Activated CD8-positive, alpha-beta T cell treated with anti-CD3 and anti-CD28 coated beads, Interleukin-2, amount 10 ng/mL, durations not matched to agents 7 days and 5 days (primary cell): ENCODE results near the gene TBC1D22A. TPM values are rescaled to one million over a fixed set of nuclear protein-coding genes. Genes with fewer than 3 reads are reported as not detected.
A peak's percentile ranks its signal among the peaks of the same experiment; 100 is the strongest.

Source experiments
- ATAC-seq: fragments of 150-1000 bp; cut with Tn5 transposase; one replicate; pipeline ENCODE4 v1.10.0; 2021; ENCODE audit warnings: moderate library complexity
- CTCF ChIA-PET: fragments of 350-600 bp; sonication (Branson Sonifier 250); formaldehyde crosslinking; loops from one replicate; lab custom pipeline; 2021; ENCODE audit warnings: antibody characterized with exemption; lab: Charles Lee
- POLR2A ChIA-PET: fragments of 350-600 bp; sonication (Branson Sonifier 250); formaldehyde crosslinking; loops from one replicate; lab custom pipeline; 2021; ENCODE audit warnings: antibody characterized with exemption; lab: Charles Lee
- DNase-seq: peaks from one replicate; pipeline ENCODE4 v3.0.0-alpha.2; 2020
- H3K27ac Mint-ChIP-seq: one replicate; pipeline ENCODE4 v1.8.0; 2021; ENCODE audit warnings: mild to moderate bottlenecking, mixed read lengths
- H3K27me3 Mint-ChIP-seq: one replicate; pipeline ENCODE4 v1.8.0; 2021; ENCODE audit warnings: low read depth, mixed read lengths
- H3K36me3 Mint-ChIP-seq: one replicate; pipeline ENCODE4 v1.8.0; 2021; ENCODE audit warnings: low read depth, mixed read lengths
- H3K4me1 Mint-ChIP-seq: one replicate; pipeline ENCODE4 v1.8.0; 2021; ENCODE audit warnings: low read depth, mixed read lengths
- H3K4me3 Mint-ChIP-seq: one replicate; pipeline ENCODE4 v1.8.0; 2021; ENCODE audit warnings: mild to moderate bottlenecking, mixed read lengths
- H3K9me3 Mint-ChIP-seq: one replicate; pipeline ENCODE4 v1.8.0; 2022; ENCODE audit warnings: mixed read lengths; ENCODE audit not compliant: insufficient read depth
- total RNA-seq, 2 experiments: library from RNA; stranded (reverse); gene quantifications; one replicate each; pipeline ENCODE4 v1.2.3, GENCODE V29; 2021

Gene TBC1D22A
- total RNA-seq, 2 experiments from 2014 or later: 34.1 to 38.7 TPM

DNA sequence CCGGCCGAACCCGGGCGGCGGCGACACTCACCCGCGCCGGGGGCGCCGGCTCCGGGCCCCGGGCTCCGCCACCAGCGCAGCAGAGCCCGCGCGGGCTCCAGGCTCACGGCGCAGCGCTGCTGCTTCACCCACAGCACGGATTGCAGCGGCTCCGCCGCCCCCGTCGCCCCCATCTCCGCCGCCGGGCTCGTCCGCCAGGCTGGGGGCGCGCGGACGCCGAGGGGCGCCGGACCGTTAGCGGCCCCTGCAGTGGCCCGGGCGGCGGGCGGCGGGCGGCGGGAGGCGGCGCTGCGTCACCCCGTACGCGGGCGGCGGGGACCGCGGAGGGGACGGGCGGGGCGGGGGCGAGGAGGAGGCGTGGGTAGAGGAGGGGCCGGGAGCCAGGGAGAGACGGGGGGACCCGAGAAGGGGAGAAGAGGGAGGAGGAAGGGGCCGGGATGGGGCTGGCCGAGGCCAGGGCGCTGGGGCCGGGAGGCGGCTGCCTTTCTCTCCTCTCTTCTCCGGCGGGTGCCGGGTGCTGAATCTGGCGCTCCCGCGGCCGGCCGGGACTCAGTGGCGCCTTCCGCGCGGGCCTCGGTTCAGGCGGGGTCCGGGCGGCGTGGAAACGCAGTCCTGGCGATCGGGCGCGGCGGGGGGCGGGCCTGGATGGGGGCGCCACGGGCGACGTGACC, 24.3 kb upstream of the TBC1D22A start, which contains the start of gene CERK:
Gene CERK, minus strand, starts transcription at position 277 of the 671 bp plus-strand sequence. Its CDS starts 104 bp downstream, at position 173.
- POLR2A ChIA-PET: interaction anchor here (1.1 to 2.1 kb wide), 2 partner anchors 11 to 25 kb away, joined by 7 to 10 read pairs; partner anchors contain the start of gene TBC1D22A
- ATAC-seq: peak; percentile 66
- H3K36me3 Mint-ChIP-seq: peaks cover 29% of the 10 kb centered on the region
- CTCF ChIA-PET: interaction anchor here (1.0 to 1.1 kb wide), 2 partner anchors 21 to 66 kb away, joined by 3 to 9 read pairs; no protein-coding TSS in a partner anchor
- peaks cover 6% of the 10 kb centered on the region for H3K9me3 Mint-ChIP-seq
- peak; percentile 59 for DNase-seq
- H3K4me1 Mint-ChIP-seq: peaks cover 40% of the 10 kb centered on the region
- peak within 1 kb of the TSS; percentile 100 for H3K4me3 Mint-ChIP-seq
- H3K27ac Mint-ChIP-seq: peak within 1 kb of the TSS; percentile 98
- H3K27me3 Mint-ChIP-seq: no peaks in the 10 kb centered on the region

DNA sequence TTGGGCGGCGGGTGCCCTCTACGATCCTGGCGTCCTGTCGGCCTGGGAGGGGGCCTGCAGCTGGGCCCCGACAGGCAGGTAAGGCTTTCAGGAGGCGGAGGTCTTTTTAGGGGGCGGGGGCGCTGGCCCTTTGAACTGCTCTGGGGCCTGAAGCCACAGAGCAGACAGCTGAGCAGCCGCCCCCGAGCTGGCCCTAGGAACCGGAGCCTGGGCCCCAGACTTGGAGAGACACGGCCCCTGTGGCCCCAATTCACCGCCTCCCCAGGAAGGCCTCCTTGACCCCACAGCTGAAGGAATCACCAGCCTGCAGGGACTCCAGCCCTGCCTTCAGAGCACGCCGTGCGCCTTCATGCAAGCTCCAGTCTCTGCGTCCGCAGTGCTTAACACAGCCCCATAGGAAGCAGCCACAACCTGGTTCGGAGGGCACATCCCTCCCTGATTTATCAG, 23.8 kb upstream of the TBC1D22A start:
- no peaks in the 10 kb centered on the region for H3K27me3 Mint-ChIP-seq
- DNase-seq: no peak

GRCh38 chr22:46739094-46739870, 23.2 kb upstream of the TBC1D22A start:
- ATAC-seq: peak; percentile 26
- H3K27ac Mint-ChIP-seq: peak overlapping the region; percentile 87
- CTCF ChIA-PET: interaction anchor here (1.0 to 1.1 kb wide), 4 partner anchors 10 to 65 kb away, joined by 3 to 9 read pairs (median 4); no protein-coding TSS in a partner anchor
- peak; percentile 52 for DNase-seq
- POLR2A ChIA-PET: interaction anchor here (0.6 to 2.1 kb wide), 3 partner anchors 10 to 449 kb away, joined by 3 to 10 read pairs (median 7); partner anchors contain the start of gene TBC1D22A
- H3K27me3 Mint-ChIP-seq: no peaks in the 10 kb centered on the region
- H3K9me3 Mint-ChIP-seq: peaks cover 6% of the 10 kb centered on the region
- peaks cover 40% of the 10 kb centered on the region for H3K4me1 Mint-ChIP-seq
- H3K4me3 Mint-ChIP-seq: peak overlapping the region; percentile 78
- H3K36me3 Mint-ChIP-seq: peaks cover 29% of the 10 kb centered on the region

More for the DNA sequence above, 23.8 kb upstream of the TBC1D22A start:
- peak overlapping the region; percentile 87 for H3K27ac Mint-ChIP-seq
- peaks cover 40% of the 10 kb centered on the region for H3K4me1 Mint-ChIP-seq
- H3K4me3 Mint-ChIP-seq: peak overlapping the region; percentile 78
- no peak for ATAC-seq
- ChIA-PET POLR2A (interaction anchor here (0.6 to 2.1 kb wide), 3 partner anchors 10 to 450 kb away, joined by 3 to 10 read pairs (median 7); partner anchors contain the start of gene TBC1D22A), CTCF (interaction anchor here (1.0 to 1.1 kb wide), 3 partner anchors 10 to 65 kb away, joined by 3 to 9 read pairs (median 5); no protein-coding TSS in a partner anchor)
- peaks cover 29% of the 10 kb centered on the region for H3K36me3 Mint-ChIP-seq
- H3K9me3 Mint-ChIP-seq: peaks cover 6% of the 10 kb centered on the region

DNA sequence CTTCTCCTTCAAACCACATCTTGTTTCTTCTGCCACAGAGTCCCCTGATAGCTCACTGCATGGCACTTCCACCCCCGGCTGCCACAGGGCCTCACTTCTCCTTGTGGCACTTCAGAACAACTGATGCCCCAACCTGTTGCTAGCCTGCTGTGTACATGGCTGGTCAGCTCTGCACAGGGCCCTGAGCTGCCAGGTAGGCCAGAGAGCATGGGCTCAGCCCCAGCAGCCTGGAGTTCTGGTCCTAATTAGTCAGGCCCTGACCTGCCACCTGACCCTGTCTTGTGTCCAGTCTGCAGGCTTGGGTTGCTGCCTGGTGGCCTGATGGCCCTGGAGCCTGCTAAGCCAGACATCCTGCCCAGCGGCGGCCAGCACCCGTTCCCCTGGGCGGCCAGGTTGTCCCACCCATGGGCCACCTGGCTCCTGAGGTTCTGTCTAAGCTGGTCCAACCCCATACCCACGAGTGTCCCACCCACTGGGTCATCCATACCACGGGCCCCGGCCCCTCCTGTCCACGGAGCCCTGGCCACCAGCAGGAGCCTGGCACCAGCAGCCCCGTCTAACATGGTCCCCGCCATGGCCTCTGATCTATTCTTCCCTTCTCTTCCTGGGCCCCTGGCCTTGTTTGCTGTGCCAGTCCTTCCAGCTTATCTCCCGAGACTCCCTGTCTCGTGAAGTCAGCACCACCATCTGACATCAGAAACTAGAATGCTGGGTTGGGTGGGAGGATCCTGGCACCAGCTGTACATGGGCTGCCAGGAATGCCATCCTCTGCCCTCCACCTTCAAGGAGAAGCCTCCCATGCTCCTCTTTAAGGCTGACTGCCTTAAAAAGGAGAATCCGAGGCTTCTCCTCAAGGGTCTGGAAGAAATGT, 21.3 kb upstream of the TBC1D22A start:
- Mint-ChIP-seq H3K36me3 (peaks cover 13% of the 10 kb centered on the region), H3K4me3 (no peak overlapping the region), H3K9me3 (peaks cover 6% of the 10 kb centered on the region), H3K27ac (no peak overlapping the region), H3K4me1 (peaks cover 21% of the 10 kb centered on the region), H3K27me3 (peaks cover 2% of the 10 kb centered on the region)
- DNase-seq (no peak), ATAC-seq (no peak)
- CTCF ChIA-PET: interaction anchor here (1.3 to 1.4 kb wide), 2 partner anchors 18 to 62 kb away, joined by 4 to 8 read pairs; no protein-coding TSS in a partner anchor
- POLR2A ChIA-PET: interaction anchor here (1.7 kb wide), 1 partner anchor 21 kb away, joined by 5 read pairs; the partner anchor contains the start of gene TBC1D22A

DNA sequence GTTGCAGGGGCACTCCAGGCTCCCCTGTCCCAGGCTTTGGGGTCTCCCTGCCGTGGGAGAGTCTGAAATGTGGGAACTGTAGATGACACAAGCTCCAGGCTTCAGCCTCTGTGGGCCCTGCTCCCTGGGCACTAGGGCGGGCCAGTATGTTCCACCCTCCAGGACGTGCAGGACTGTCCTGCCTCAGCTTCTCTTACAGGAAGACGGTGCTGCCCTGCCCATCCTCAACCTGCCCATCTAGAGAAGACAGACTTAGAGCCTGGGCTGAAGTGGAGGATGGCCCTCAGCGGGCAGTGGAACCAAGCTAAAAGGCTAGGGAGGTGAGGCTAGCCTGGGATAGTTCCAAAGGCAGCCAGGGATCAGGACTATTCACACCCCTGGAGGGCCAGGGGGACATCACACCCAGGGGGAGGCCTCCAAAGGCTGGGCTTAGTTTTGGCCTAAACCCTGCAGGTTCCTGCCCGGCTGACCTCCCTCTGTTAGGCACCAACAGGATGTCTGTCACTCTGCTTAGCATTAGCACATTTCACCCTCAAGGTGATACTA, 20.4 kb upstream of the TBC1D22A start:
- H3K4me1 Mint-ChIP-seq: peaks cover 12% of the 10 kb centered on the region
- peaks cover 2% of the 10 kb centered on the region for H3K27me3 Mint-ChIP-seq
- peaks cover 7% of the 10 kb centered on the region for H3K36me3 Mint-ChIP-seq
- DNase-seq: no peak
- no peak for ATAC-seq
- POLR2A ChIA-PET: interaction anchor here (1.2 to 1.7 kb wide), 2 partner anchors 20 to 21 kb away, joined by 5 read pairs; partner anchors contain the start of gene TBC1D22A
- H3K9me3 Mint-ChIP-seq: peaks cover 6% of the 10 kb centered on the region
- CTCF ChIA-PET: interaction anchor here (0.8 to 1.3 kb wide), 2 partner anchors 17 to 61 kb away, joined by 3 to 4 read pairs; no protein-coding TSS in a partner anchor
- H3K27ac Mint-ChIP-seq: no peak overlapping the region
- no peak overlapping the region for H3K4me3 Mint-ChIP-seq

GRCh38 chr22:46742576-46743221, 19.8 kb upstream of the TBC1D22A start:
- H3K4me3 Mint-ChIP-seq: no peak overlapping the region
- H3K9me3 Mint-ChIP-seq: peaks cover 6% of the 10 kb centered on the region
- ChIA-PET CTCF (interaction anchor here (0.8 kb wide), 1 partner anchor 17 kb away, joined by 3 read pairs; no protein-coding TSS in a partner anchor), POLR2A (interaction anchor here (0.8 to 1.2 kb wide), 2 partner anchors 16 to 20 kb away, joined by 3 to 5 read pairs; partner anchors contain the start of gene TBC1D22A)
- peaks cover 2% of the 10 kb centered on the region for H3K27me3 Mint-ChIP-seq
- peaks cover 4% of the 10 kb centered on the region for H3K36me3 Mint-ChIP-seq
- no peak for DNase-seq
- H3K4me1 Mint-ChIP-seq: peaks cover 9% of the 10 kb centered on the region
- peak overlapping the region; percentile 39 for H3K27ac Mint-ChIP-seq
- no peak for ATAC-seq

DNA sequence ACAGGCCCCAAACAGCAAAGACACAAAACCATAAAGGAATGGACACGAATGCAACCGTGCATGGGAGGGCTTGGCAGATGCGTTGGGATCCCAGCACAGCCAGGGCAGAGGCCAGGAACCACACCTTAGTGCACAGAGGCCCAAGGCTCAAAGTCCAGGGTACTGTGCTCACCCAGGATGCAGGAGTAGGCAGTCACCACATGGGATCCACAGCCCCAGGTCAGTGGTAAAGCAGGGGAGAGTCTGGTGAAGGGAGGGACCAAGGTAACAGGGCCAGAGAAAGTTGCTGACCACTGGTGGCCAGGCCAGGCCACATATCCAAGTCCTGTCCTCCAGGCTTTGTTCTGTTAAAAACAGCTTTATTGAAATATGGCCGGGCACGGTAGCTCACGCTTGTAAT, 17.9 kb upstream of the TBC1D22A start:
- no peak overlapping the region for H3K4me3 Mint-ChIP-seq
- no peak overlapping the region for H3K27ac Mint-ChIP-seq
- peaks cover 6% of the 10 kb centered on the region for H3K9me3 Mint-ChIP-seq
- peaks cover 2% of the 10 kb centered on the region for H3K27me3 Mint-ChIP-seq
- H3K4me1 Mint-ChIP-seq: peaks cover 10% of the 10 kb centered on the region
- DNase-seq (no peak), ATAC-seq (no peak)
- CTCF ChIA-PET: no interaction called here
- H3K36me3 Mint-ChIP-seq: peaks cover 4% of the 10 kb centered on the region
- POLR2A ChIA-PET: no interaction called here

DNA sequence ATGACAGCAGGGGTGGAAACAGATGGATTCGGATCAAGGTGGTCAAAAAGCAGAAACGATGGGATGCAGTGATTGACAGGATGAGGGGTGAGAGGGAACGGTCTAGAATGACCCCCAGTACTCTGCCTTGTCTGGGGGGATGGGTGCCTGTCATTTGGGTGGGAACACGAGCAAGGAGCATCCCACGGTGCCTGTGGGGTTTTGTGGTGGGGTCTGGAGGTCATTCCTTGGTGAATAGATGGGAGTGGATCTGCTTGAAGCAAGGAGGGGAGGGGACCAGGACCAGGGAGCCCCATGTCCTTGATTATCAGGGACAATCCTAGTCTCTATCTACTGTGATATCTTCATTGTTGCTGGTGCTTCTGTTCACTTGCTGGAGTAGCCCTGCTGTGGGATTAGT, 16.3 kb upstream of the TBC1D22A start:
- Mint-ChIP-seq H3K9me3 (peaks cover 6% of the 10 kb centered on the region), H3K36me3 (peaks cover 4% of the 10 kb centered on the region), H3K27me3 (peaks cover 2% of the 10 kb centered on the region), H3K4me3 (no peak overlapping the region), H3K27ac (peak overlapping the region; percentile 4), H3K4me1 (peaks cover 23% of the 10 kb centered on the region)
- POLR2A ChIA-PET: no interaction called here
- CTCF ChIA-PET: interaction anchor here (0.6 kb wide), 1 partner anchor 45 kb away, joined by 5 read pairs; no protein-coding TSS in a partner anchor
- ATAC-seq: no peak
- no peak for DNase-seq

DNA sequence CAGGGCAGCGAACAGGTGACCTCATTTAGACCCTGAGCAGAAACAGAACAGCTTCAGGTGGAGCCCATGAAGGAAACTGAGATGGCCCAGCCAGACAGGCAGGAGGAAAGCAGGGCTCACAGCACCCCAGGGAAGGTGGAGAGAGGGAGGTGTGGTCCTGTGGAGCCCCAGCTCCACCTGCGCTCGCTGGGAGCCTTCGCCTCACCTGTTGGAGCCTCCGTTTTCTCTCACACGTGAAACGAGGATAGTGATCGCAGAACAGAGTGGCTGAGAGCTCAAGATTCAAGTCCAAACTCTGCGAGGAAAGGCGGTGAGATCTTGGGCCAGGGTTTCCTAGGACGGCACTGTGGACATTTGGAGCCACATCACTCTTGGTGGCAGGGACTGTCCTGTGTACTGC, 15.8 kb upstream of the TBC1D22A start:
- peaks cover 4% of the 10 kb centered on the region for H3K36me3 Mint-ChIP-seq
- peaks cover 2% of the 10 kb centered on the region for H3K27me3 Mint-ChIP-seq
- H3K4me1 Mint-ChIP-seq: peaks cover 24% of the 10 kb centered on the region
- peaks cover 6% of the 10 kb centered on the region for H3K9me3 Mint-ChIP-seq
- ATAC-seq (no peak), DNase-seq (no peak)
- peak overlapping the region; percentile 4 for H3K27ac Mint-ChIP-seq
- POLR2A ChIA-PET: no interaction called here
- CTCF ChIA-PET: interaction anchor here (0.6 kb wide), 1 partner anchor 44 kb away, joined by 5 read pairs; no protein-coding TSS in a partner anchor
- H3K4me3 Mint-ChIP-seq: no peak overlapping the region

DNA sequence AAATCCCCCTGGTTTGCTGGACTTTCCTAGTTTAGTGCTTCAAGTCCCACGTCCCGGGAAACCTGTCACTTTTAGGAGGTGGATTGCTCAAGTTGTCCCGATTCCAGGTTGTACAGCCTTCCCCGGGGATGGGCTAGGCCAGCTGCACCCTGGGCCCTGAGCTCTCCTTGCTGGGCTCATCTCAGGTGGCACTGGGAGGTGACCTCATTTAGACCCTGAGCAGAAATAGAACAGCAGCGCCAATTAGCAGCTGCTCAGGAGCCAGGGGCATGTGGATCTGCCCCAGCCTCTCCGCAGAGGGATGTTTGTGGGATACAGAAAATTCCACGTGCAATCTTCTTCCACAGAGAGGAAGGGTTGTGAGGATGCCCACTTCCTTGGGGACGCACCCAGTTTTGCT, 14.8 kb upstream of the TBC1D22A start:
- ATAC-seq (no peak), DNase-seq (no peak)
- H3K9me3 Mint-ChIP-seq: peaks cover 5% of the 10 kb centered on the region
- no peak overlapping the region for H3K4me3 Mint-ChIP-seq
- ChIA-PET POLR2A (interaction anchor here (0.7 to 1.0 kb wide), 2 partner anchors 15 to 54 kb away, joined by 3 read pairs; partner anchors contain the start of gene TBC1D22A), CTCF (interaction anchor here (3.2 kb wide), 1 partner anchor 11 kb away, joined by 67 read pairs; no protein-coding TSS in a partner anchor)
- H3K36me3 Mint-ChIP-seq: peaks cover 4% of the 10 kb centered on the region
- H3K4me1 Mint-ChIP-seq: peaks cover 24% of the 10 kb centered on the region
- H3K27me3 Mint-ChIP-seq: peaks cover 2% of the 10 kb centered on the region
- H3K27ac Mint-ChIP-seq: no peak overlapping the region
